ENCODE data around the gene PLD2.

DNA sequence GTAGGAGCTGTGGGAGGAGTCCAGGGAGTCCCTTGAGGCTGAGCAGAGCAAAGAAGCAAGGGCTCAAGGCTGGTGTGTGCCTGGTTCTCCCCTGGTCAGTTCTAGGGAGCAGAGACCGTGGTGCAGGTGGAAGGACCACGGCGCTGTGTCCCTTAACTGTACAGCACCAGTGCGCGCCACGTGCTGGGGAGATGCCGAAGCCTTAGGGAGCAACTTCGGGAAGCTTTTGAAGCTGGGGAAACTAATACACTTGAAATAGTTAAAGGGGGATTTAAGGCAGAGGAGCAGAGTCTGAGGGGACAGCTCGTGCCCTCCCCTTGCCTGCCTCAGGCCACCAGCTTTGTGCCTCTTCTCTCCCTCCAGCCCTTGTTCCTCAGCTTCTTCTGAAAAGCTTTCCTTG lies 53.7 kb downstream of the PLD2 start:
- TF ChIP-seq POLR2A (IDR thresholded peaks at IDR 0.05): no peak
- TF ChIP-seq, protein P1, sequence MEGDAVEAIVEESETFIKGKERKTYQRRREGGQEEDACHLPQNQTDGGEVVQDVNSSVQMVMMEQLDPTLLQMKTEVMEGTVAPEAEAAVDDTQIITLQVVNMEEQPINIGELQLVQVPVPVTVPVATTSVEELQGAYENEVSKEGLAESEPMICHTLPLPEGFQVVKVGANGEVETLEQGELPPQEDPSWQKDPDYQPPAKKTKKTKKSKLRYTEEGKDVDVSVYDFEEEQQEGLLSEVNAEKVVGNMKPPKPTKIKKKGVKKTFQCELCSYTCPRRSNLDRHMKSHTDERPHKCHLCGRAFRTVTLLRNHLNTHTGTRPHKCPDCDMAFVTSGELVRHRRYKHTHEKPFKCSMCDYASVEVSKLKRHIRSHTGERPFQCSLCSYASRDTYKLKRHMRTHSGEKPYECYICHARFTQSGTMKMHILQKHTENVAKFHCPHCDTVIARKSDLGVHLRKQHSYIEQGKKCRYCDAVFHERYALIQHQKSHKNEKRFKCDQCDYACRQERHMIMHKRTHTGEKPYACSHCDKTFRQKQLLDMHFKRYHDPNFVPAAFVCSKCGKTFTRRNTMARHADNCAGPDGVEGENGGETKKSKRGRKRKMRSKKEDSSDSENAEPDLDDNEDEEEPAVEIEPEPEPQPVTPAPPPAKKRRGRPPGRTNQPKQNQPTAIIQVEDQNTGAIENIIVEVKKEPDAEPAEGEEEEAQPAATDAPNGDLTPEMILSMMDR (IDR thresholded peaks at IDR 0.05): no peak

Data from right lobe of liver (tissue), 4 donors.